NCI-H128 (cell line): Measurements from ENCODE around the gene CD99.

ENCODE experiments used
- DNase-seq: peaks from one replicate; lab custom pipeline; 2025; ENCODE audit not compliant: unreplicated experiment; lab: John Stamatoyannopoulos, UW

Gene CD99

GRCh38 chrX:2690856-2691542 lies at the start of gene CD99:
Gene CD99 (plus strand): TSS chrX:2691295. CDS start chrX:2691361, 66 bp downstream.
- DNase-seq: no peak

GRCh38 chrX:2642146-2642545 lies 48.9 kb upstream of the CD99 start:
- no peak for DNase-seq

- DNase-seq: no peak
Measured at GRCh38 chrX:2642791-2643190, 48.3 kb upstream of the CD99 start.

- DNase-seq: no peak
Measured at GRCh38 chrX:2643880-2644279, 47.2 kb upstream of the CD99 start.

- DNase-seq: no peak
Measured at GRCh38 chrX:2645563-2645962, 45.5 kb upstream of the CD99 start.

- no peak for DNase-seq
Measured at GRCh38 chrX:2647627-2648026, 43.5 kb upstream of the CD99 start.

GRCh38 chrX:2650037-2650436 lies 41.1 kb upstream of the CD99 start:
- no peak for DNase-seq

GRCh38 chrX:2650865-2651264 lies 40.2 kb upstream of the CD99 start:
- DNase-seq: no peak

GRCh38 chrX:2652106-2652505 lies 39.0 kb upstream of the CD99 start:
- DNase-seq: no peak

- DNase-seq: no peak
Measured at GRCh38 chrX:2654436-2655340, 36.4 kb upstream of the CD99 start.

GRCh38 chrX:2656257-2656836 lies 34.7 kb upstream of the CD99 start:
- DNase-seq: no peak

- no peak for DNase-seq
Measured at GRCh38 chrX:2657532-2658113, 33.5 kb upstream of the CD99 start.

- DNase-seq: no peak
Measured at GRCh38 chrX:2658585-2659292, 32.4 kb upstream of the CD99 start.

- DNase-seq: no peak
Measured at GRCh38 chrX:2662586-2662985, 28.5 kb upstream of the CD99 start.

- DNase-seq: no peak
Measured at GRCh38 chrX:2664502-2664901, 26.6 kb upstream of the CD99 start.

- no peak for DNase-seq
Measured at GRCh38 chrX:2665387-2666304, 25.4 kb upstream of the CD99 start.

GRCh38 chrX:2666491-2666890 lies 24.6 kb upstream of the CD99 start:
- DNase-seq: no peak

GRCh38 chrX:2670978-2671377 lies 20.1 kb upstream of the CD99 start:
- no peak for DNase-seq

- no peak for DNase-seq
Measured at GRCh38 chrX:2672084-2672483, 19.0 kb upstream of the CD99 start.

- DNase-seq: no peak
Measured at GRCh38 chrX:2673611-2674010, 17.5 kb upstream of the CD99 start.
